RWPE1 (cell line): ENCODE results near the gene PPP4C.

Experiments used
- CTCF ChIA-PET: fragments of 350-600 bp; sonication (Branson Sonifier 250); formaldehyde crosslinking; extraction: SDS; loops from one replicate; lab custom pipeline; 2021; lab: Yijun Ruan, JAX
- POLR2A ChIA-PET: fragments of 400-600 bp; formaldehyde crosslinking; extraction: SDS; loops from one replicate; lab custom pipeline; 2020; ENCODE audit warnings: antibody characterized with exemption; ENCODE audit not compliant: low non-redundant PET; lab: Yijun Ruan, JAX
- DNase-seq: peaks from one replicate; pipeline ENCODE4 v3.0.0; 2012; ENCODE audit warnings: low spot score
- H3K27ac ChIP-seq: fragments of 450-650 bp; 2 replicates; pipeline ENCODE4 v1.5.1; 2017
- TF ChIP-seq, protein P1 (sequence below): fragments of 450-650 bp; conservative IDR thresholded peaks from 2 replicates; pipeline ENCODE4 v1.5.1; 2017; ENCODE audit warnings: low read depth, mild to moderate bottlenecking

PPP4C gene

DNA sequence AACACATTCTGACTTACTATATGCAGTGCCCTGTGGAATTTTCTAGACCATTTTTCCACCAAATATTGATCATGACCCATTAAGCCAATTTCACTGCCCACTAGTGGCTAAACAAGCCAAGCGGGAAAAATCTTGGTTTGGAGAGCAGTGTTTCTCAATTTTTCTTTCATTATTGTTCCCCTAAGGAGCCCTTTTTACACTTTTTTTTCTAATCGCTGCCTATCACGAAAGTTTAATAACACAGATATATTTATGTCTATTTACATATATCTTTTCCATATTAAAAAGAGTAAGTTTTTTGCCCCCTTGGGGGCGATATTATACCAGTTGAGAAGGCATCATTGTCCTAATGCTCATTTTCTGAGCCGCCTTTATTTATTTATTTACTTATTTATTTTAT, 34.0 kb upstream of the PPP4C start:
- POLR2A ChIA-PET, result interaction anchor here (0.7 kb wide), 1 partner anchor 697 kb away, joined by 4 read pairs; no protein-coding TSS in a partner anchor
- no peak for DNase-seq
- TF ChIP-seq, protein P1, sequence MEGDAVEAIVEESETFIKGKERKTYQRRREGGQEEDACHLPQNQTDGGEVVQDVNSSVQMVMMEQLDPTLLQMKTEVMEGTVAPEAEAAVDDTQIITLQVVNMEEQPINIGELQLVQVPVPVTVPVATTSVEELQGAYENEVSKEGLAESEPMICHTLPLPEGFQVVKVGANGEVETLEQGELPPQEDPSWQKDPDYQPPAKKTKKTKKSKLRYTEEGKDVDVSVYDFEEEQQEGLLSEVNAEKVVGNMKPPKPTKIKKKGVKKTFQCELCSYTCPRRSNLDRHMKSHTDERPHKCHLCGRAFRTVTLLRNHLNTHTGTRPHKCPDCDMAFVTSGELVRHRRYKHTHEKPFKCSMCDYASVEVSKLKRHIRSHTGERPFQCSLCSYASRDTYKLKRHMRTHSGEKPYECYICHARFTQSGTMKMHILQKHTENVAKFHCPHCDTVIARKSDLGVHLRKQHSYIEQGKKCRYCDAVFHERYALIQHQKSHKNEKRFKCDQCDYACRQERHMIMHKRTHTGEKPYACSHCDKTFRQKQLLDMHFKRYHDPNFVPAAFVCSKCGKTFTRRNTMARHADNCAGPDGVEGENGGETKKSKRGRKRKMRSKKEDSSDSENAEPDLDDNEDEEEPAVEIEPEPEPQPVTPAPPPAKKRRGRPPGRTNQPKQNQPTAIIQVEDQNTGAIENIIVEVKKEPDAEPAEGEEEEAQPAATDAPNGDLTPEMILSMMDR, result peak; percentile 46
- CTCF ChIA-PET, result interaction anchor here (1.6 to 1.8 kb wide), 2 partner anchors 10 to 341 kb away, joined by 5 read pairs; no protein-coding TSS in a partner anchor
- no peak overlapping the region for H3K27ac ChIP-seq

DNA sequence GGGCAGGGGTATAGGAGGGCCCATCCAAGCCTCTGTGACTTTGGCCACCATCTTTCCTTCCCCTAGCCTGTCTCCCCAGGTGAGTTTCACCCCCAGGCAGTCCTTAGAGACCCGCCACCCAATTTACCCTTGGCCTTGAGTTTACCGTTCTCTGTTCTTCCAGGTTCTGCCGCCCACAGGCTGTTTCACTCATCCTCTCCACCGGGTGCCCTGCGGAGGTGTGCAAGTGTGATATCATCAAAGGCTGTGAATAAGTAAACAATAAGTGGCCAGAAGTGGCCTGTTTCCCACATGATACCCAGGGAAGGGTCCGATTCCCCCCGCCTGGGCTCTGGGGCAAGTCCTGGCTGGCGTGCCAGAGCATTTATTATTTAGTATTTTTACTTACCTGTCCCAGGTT, 29.6 kb upstream of the PPP4C start:
- DNase-seq, result no peak
- TF ChIP-seq, protein P1, result no peak
- POLR2A ChIA-PET, result no interaction called here
- CTCF ChIA-PET, result no interaction called here
- H3K27ac ChIP-seq, result no peak overlapping the region

DNA sequence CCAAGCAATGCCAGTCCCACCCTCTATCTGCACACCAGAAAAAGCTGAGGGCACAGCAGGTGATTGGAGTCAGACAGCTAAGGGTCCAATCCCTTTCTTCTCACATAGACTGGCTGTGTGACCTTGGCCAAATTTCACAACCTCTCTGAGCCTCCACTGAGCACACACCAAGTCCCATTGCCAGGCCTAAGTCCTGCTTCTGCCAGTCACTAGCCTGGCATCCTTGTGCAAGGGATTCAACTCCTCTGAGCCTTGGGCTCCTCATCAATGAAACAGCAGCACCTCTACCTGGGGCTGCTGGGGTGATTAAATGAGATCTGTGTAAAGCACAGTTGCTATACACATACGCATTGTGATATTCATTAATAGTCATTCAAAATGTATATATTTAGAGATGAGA, 29.2 kb upstream of the PPP4C start:
- CTCF ChIA-PET, result interaction anchor here (0.6 kb wide), 2 partner anchors 8 to 197 kb away, joined by 3 read pairs; no protein-coding TSS in a partner anchor

DNA sequence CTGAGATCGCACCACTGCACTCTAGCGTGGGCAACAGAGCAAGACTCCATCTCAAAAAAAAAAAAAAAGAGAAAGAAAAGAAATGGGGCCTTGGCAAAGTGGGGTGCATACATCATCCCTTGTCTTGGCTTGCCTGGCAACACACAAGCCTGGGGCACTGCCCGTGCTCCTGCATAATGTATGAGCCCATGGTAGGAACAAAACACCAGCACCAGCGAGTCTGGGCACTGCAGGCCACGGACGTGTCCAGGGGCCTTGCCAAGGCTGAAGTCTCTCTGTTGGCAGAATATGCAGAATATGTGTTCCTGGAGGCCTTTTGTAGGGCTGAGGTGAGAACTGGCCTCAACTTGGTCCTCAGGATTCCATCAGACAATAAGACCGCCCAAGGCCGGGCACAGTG, 25.9 kb upstream of the PPP4C start:
- DNase-seq, result no peak
- CTCF ChIA-PET, result no interaction called here
- POLR2A ChIA-PET, result no interaction called here
- TF ChIP-seq, protein P1, result no peak
- peak overlapping the region; percentile 39 for H3K27ac ChIP-seq

More for the DNA sequence above, 29.2 kb upstream of the PPP4C start:
- no peak overlapping the region for H3K27ac ChIP-seq
- POLR2A ChIA-PET, result no interaction called here
- no peak for DNase-seq
- TF ChIP-seq, protein P1, result no peak

GRCh38 chr16:30051518-30051917, 24.3 kb upstream of the PPP4C start:
- CTCF ChIA-PET, result no interaction called here
- POLR2A ChIA-PET, result interaction anchor here (0.6 kb wide), 2 partner anchors 30 to 212 kb away, joined by 3 to 6 read pairs; no protein-coding TSS in a partner anchor

DNA sequence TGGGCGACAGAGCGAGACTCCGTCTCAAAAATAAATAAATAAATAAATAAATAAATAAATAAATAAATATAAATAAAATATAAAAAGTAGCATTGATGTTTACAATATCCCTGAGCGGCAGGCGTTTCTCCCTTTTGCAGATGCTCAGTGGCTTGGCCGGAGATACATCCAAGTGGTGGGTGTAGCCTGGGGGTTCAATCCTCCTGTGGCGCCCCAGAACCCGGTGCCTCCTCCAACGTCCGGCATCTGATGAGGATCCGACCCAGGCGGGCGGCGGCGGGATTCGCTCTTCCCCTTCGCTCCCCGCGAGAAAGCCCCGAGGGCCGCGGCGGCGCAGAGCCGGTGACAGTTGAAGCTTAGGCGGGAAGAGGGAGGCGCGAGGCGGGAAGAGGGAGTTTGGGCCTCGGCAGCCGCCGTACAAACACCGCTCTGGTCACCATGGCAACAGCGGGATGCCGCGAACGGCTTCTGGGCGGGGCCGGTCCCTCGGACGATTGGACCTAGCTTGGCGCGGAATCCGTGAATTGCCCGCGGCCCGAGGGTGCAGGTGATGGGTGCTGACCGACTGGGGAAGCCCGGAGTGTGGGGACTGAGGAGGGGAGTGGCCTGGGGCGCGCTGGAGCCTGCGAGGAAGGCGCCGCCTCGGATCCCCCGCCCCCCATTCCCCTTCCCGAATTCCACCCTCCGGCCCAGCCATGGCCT, 23.0 kb upstream of the PPP4C start:
- peak overlapping the region; percentile 90 for H3K27ac ChIP-seq
- CTCF ChIA-PET, result interaction anchor here (0.7 to 0.9 kb wide), 2 partner anchors 20 to 22 kb away, joined by 4 read pairs; partner anchors contain the start of gene TLCD3B

More at GRCh38 chr16:30051518-30051917, 24.3 kb upstream of the PPP4C start:
- DNase-seq, result peak; percentile 52
- TF ChIP-seq, protein P1, result no peak
- H3K27ac ChIP-seq, result peak overlapping the region; percentile 90

More for the DNA sequence above, 23.0 kb upstream of the PPP4C start:
- POLR2A ChIA-PET, result interaction anchor here (0.5 to 2.1 kb wide), 2 partner anchors 14 to 21 kb away, joined by 8 read pairs; no protein-coding TSS in a partner anchor
- TF ChIP-seq, protein P1, result no peak
- peak; percentile 95 for DNase-seq
